CD4-positive, alpha-beta T cell (primary cell): Measurements from ENCODE around the gene E2F3. TPM values are rescaled to one million over a fixed set of nuclear protein-coding genes. Genes with fewer than 3 reads are reported as not detected.

ENCODE experiments used
- ATAC-seq: fragments of 200-7000 bp; cut with Tn5 transposase; one replicate; pipeline ENCODE4 v1.10.0; 2022; ENCODE audit warnings: mild to moderate bottlenecking; ENCODE audit not compliant: poor library complexity
- CTCF ChIA-PET: fragments of 350-600 bp; sonication (Branson Sonifier 250); formaldehyde crosslinking; loops from one replicate; lab custom pipeline; 2021; ENCODE audit warnings: antibody characterized with exemption, inconsistent platforms; lab: Charles Lee
- POLR2A ChIA-PET: fragments of 350-600 bp; sonication (Branson Sonifier 250); formaldehyde crosslinking; loops from one replicate; lab custom pipeline; 2021; ENCODE audit warnings: antibody characterized with exemption, inconsistent platforms; lab: Charles Lee
- DNase-seq, 14 experiments: peaks; one replicate each; pipeline ENCODE4 v3.0.0-alpha.2; 2013 to 2020; ENCODE audit warnings: mixed read lengths in 2 of 14
- H3K27ac ChIP-seq, 2 donors: one replicate each; pipeline versions ENCODE4 v1.5.1 to v1.7.0; 2013; ENCODE audit warnings: low read length in 2 of 2, low read depth in 1 of 2, mild to moderate bottlenecking in 1 of 2
- H3K27me3 ChIP-seq, 2 experiments: 1 replicate in 1 of 2; 2 replicates in 1 of 2; pipeline versions ENCODE4 v1.6.1 to v1.7.0; 2013; ENCODE audit warnings: low read length in 2 of 2, control low read depth in 1 of 2, mild to moderate bottlenecking in 1 of 2, moderate library complexity in 1 of 2; ENCODE audit not compliant: insufficient read depth in 2 of 2, control insufficient read depth in 1 of 2
- H3K36me3 ChIP-seq: one replicate; pipeline ENCODE4 v1.6.1; 2013; ENCODE audit warnings: low read length, control low read depth; ENCODE audit not compliant: insufficient read depth
- H3K4me1 ChIP-seq: one replicate; pipeline ENCODE4 v1.6.1; 2013; ENCODE audit warnings: low read length, control low read depth; ENCODE audit not compliant: insufficient read depth
- H3K4me3 ChIP-seq: one replicate; pipeline ENCODE4 v1.5.1; 2013; ENCODE audit warnings: mild to moderate bottlenecking, low read length, moderate library complexity
- H3K9me3 ChIP-seq, 2 experiments: 1 replicate in 1 of 2; 2 replicates in 1 of 2; pipeline versions ENCODE4 v1.6.1 to v1.7.0; 2013; ENCODE audit warnings: low read length in 2 of 2, mild to moderate bottlenecking in 2 of 2, control low read depth in 1 of 2, moderate library complexity in 1 of 2; ENCODE audit not compliant: control insufficient read depth in 1 of 2, insufficient read depth in 1 of 2
- H3K27ac Mint-ChIP-seq: one replicate; pipeline ENCODE4 v1.8.0; 2020; ENCODE audit warnings: mixed read lengths
- H3K27me3 Mint-ChIP-seq: one replicate; pipeline ENCODE4 v1.8.0; 2021; ENCODE audit warnings: mixed read lengths
- H3K36me3 Mint-ChIP-seq: one replicate; pipeline ENCODE4 v1.8.0; 2021; ENCODE audit warnings: low read depth, mixed read lengths
- H3K4me1 Mint-ChIP-seq: one replicate; pipeline ENCODE4 v1.8.0; 2021; ENCODE audit warnings: low read depth, mixed read lengths
- H3K4me3 Mint-ChIP-seq: one replicate; pipeline ENCODE4 v1.8.0; 2020; ENCODE audit warnings: mild to moderate bottlenecking, mixed read lengths
- H3K9me3 Mint-ChIP-seq: one replicate; pipeline ENCODE4 v1.8.0; 2020; ENCODE audit warnings: mixed read lengths
- intact Hi-C, 2 experiments: fragments of 100-400 bp; cut with DNase I in 1 of 2; cut with micrococcal nuclease in 1 of 2; formaldehyde crosslinking; loops; one replicate each; pipeline versions ENCODE4 v1.15.1 to v1.9.0; 2023 to 2025; cut with DNase I, micrococcal nuclease
- total RNA-seq, 174 experiments: library from RNA in 2 of 174; stranded (reverse) in 2 of 174; gene quantifications; one replicate each; pipeline ENCODE4 v1.2.3 and lab custom pipeline; 2021 to 2026
- TF ChIP-seq, protein P1 (sequence below): fragments of 200-600 bp; IDR thresholded peaks from one replicate; pipeline ENCODE4 v1.8.0; 2022; ENCODE audit warnings: antibody characterized with exemption, mild to moderate bottlenecking

Gene E2F3
- total RNA-seq, 2 experiments from 2014 or later, result 2.7 to 2.9 TPM

DNA sequence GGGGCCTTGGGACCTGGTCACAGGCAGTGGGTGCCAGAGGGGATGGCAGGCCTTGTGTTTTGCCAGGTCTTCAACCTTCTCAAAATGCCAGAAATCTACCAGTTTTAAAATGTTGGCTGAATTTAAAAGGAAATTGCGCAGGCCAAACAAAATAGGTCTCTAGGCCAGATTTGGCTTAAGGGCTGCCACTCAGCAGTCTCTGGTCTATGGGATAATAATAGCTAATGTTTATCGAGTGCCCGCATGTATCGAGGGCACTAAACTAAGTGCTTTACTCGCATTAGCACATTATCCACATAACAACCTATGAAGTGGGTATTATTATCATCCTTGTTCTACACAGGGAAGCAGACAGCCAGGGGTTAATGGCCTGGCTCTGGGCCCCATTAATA, 11.0 kb downstream of the E2F3 start:
- no peak overlapping the region for H3K27ac Mint-ChIP-seq

DNA sequence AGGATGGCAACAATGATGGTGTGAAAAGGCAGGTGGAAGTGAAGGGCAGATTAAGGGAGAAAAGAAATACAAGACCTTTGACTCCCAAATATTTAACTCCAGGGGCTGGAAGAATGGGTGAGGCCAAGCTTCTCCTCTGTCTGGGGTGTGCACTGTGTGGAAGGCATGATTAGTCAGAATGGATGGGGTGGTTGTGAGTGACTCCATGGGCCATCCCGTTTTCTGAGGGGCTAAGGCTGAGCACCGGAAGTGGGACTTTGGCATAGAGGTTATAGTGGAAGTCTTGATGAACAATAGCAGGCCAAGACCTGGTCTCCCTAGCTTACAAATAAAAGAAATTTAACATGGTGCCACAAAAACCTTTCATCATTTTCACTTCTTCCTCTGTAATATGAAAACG, 12.1 kb downstream of the E2F3 start:
- H3K27ac Mint-ChIP-seq, result no peak overlapping the region
- H3K4me1 Mint-ChIP-seq, result peaks cover 72% of the 10 kb centered on the region
- no peak for ATAC-seq
- Histone ChIP-seq H3K4me3 (no peak overlapping the region), H3K9me3 (no peaks in the 10 kb centered on the region), H3K27ac (no peak overlapping the region), H3K36me3 (peaks cover 3% of the 10 kb centered on the region), H3K27me3 (no peaks in the 10 kb centered on the region), H3K4me1 (peaks cover 51% of the 10 kb centered on the region)
- TF ChIP-seq, protein P1, sequence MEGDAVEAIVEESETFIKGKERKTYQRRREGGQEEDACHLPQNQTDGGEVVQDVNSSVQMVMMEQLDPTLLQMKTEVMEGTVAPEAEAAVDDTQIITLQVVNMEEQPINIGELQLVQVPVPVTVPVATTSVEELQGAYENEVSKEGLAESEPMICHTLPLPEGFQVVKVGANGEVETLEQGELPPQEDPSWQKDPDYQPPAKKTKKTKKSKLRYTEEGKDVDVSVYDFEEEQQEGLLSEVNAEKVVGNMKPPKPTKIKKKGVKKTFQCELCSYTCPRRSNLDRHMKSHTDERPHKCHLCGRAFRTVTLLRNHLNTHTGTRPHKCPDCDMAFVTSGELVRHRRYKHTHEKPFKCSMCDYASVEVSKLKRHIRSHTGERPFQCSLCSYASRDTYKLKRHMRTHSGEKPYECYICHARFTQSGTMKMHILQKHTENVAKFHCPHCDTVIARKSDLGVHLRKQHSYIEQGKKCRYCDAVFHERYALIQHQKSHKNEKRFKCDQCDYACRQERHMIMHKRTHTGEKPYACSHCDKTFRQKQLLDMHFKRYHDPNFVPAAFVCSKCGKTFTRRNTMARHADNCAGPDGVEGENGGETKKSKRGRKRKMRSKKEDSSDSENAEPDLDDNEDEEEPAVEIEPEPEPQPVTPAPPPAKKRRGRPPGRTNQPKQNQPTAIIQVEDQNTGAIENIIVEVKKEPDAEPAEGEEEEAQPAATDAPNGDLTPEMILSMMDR, result no peak
- peaks cover 5% of the 10 kb centered on the region for H3K36me3 Mint-ChIP-seq
- intact Hi-C loops, result no loop called here
- POLR2A ChIA-PET, result interaction anchor here (0.6 to 1.8 kb wide), 3 partner anchors 10 to 113 kb away, joined by 3 to 6 read pairs (median 4); no protein-coding TSS in a partner anchor
- H3K27me3 Mint-ChIP-seq, result no peaks in the 10 kb centered on the region
- no peak overlapping the region for H3K4me3 Mint-ChIP-seq
- CTCF ChIA-PET, result interaction anchor here (1.5 kb wide), 1 partner anchor 9 kb away, joined by 5 read pairs; no protein-coding TSS in a partner anchor
- no peak for DNase-seq
- H3K9me3 Mint-ChIP-seq, result no peaks in the 10 kb centered on the region

More for the DNA sequence above, 11.0 kb downstream of the E2F3 start:
- H3K27ac ChIP-seq, result no peak overlapping the region
- H3K9me3 ChIP-seq, result no peaks in the 10 kb centered on the region
- ChIA-PET POLR2A (interaction anchor here (1.0 to 1.3 kb wide), 2 partner anchors 8 to 93 kb away, joined by 3 read pairs; no protein-coding TSS in a partner anchor), CTCF (interaction anchor here (0.7 kb wide), 1 partner anchor 8 kb away, joined by 4 read pairs; no protein-coding TSS in a partner anchor)
- no peaks in the 10 kb centered on the region for H3K27me3 ChIP-seq
- H3K27me3 Mint-ChIP-seq, result no peaks in the 10 kb centered on the region
- TF ChIP-seq, protein P1, result no peak
- H3K36me3 ChIP-seq, result peaks cover 3% of the 10 kb centered on the region
- no peaks in the 10 kb centered on the region for H3K9me3 Mint-ChIP-seq
- no peak for DNase-seq
- peaks cover 46% of the 10 kb centered on the region for H3K4me1 ChIP-seq
- H3K36me3 Mint-ChIP-seq, result peaks cover 5% of the 10 kb centered on the region
- intact Hi-C loops, result no loop called here
- no peak overlapping the region for H3K4me3 ChIP-seq
- ATAC-seq, result no peak
- H3K4me1 Mint-ChIP-seq, result peaks cover 73% of the 10 kb centered on the region
- no peak overlapping the region for H3K4me3 Mint-ChIP-seq

DNA sequence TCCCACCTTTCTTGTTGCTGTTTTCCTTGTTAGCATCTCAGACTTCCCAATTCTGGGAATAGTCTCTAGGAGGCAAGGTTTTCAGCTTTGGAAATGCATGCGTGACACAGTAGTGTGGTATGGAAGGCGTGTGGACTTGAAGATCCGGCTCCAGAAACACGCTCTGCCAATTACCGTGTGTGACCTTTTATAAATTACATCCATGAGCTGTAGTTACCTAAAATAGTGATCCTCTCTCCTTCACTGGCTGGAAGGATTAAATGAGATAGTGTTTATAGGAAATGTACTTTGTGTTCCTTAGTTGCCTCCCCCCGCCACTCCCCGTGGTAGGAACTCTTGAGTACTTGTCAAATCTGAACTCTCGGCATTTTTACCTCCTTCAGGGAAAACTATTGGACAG, 13.0 kb downstream of the E2F3 start:
- peaks cover 3% of the 10 kb centered on the region for H3K36me3 ChIP-seq
- Mint-ChIP-seq H3K36me3 (peaks cover 5% of the 10 kb centered on the region), H3K9me3 (no peaks in the 10 kb centered on the region), H3K4me1 (peaks cover 67% of the 10 kb centered on the region), H3K27ac (no peak overlapping the region), H3K27me3 (no peaks in the 10 kb centered on the region), H3K4me3 (no peak overlapping the region)
- H3K27ac ChIP-seq, result no peak overlapping the region
- no peak for ATAC-seq
- DNase-seq, result no peak
- ChIA-PET CTCF (interaction anchor here (0.6 to 1.5 kb wide), 2 partner anchors 10 to 114 kb away, joined by 3 to 5 read pairs; no protein-coding TSS in a partner anchor), POLR2A (interaction anchor here (1.5 to 1.8 kb wide), 2 partner anchors 10 to 48 kb away, joined by 6 to 7 read pairs; no protein-coding TSS in a partner anchor)
- intact Hi-C loops, result loop anchor here in 1 of 2 experiments (5.0 kb wide), 1 partner anchor 98 kb away; no protein-coding TSS in a partner anchor
- H3K4me3 ChIP-seq, result no peak overlapping the region
- H3K9me3 ChIP-seq, result no peaks in the 10 kb centered on the region
- TF ChIP-seq, protein P1, result no peak
- no peaks in the 10 kb centered on the region for H3K27me3 ChIP-seq
- peaks cover 44% of the 10 kb centered on the region for H3K4me1 ChIP-seq
